Measurements from ENCODE around the gene SLC30A7.

DNA sequence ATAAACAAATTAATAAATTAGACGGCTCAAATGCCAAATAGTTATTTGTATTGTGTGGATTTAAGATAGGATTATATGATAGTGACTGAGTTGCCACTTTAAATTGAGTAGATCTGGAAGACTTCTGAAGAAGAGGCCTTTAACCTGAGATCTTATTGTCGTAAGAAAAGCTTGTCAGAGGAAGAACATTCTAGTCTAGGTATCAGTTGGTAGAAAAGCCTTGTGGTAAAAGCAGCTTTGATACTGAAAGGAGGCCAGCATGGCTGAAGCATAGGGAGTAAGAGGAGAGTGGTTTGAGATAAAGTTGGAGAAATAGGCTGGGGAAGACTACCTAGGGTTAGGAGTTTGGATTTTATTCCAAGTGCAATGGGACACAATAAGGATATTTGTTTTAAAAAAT, 29.1 kb downstream of the SLC30A7 start:
- TF ChIP-seq, protein P1, sequence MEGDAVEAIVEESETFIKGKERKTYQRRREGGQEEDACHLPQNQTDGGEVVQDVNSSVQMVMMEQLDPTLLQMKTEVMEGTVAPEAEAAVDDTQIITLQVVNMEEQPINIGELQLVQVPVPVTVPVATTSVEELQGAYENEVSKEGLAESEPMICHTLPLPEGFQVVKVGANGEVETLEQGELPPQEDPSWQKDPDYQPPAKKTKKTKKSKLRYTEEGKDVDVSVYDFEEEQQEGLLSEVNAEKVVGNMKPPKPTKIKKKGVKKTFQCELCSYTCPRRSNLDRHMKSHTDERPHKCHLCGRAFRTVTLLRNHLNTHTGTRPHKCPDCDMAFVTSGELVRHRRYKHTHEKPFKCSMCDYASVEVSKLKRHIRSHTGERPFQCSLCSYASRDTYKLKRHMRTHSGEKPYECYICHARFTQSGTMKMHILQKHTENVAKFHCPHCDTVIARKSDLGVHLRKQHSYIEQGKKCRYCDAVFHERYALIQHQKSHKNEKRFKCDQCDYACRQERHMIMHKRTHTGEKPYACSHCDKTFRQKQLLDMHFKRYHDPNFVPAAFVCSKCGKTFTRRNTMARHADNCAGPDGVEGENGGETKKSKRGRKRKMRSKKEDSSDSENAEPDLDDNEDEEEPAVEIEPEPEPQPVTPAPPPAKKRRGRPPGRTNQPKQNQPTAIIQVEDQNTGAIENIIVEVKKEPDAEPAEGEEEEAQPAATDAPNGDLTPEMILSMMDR (IDR thresholded peaks at IDR 0.05): no peak
- TF ChIP-seq ZFX (IDR thresholded peaks at IDR 0.05; ENCODE audit: borderline replicate concordance): no peak
